Gastroesophageal sphincter (tissue), 3 donors: ENCODE data around the gene MYO7A.

Experiments
- CTCF ChIP-seq, 4 experiments: fragments of 200-600 bp in 2 of 4; fragments of 450-650 bp in 2 of 4; sonication (generic) in 1 of 4; IDR thresholded peaks; one replicate each; pipeline ENCODE4 v1.5.1; 2017 to 2019; ENCODE audit warnings: antibody characterized with exemption in 4 of 4, mild to moderate bottlenecking in 2 of 4, moderate library complexity in 2 of 4
- EP300 ChIP-seq: sonication (generic); formaldehyde crosslinking; IDR thresholded peaks from one replicate; pipeline ENCODE4 v1.6.1; 2017; ENCODE audit warnings: antibody characterized with exemption, mild to moderate bottlenecking

GRCh38 chr11:77175021-77175842 lies 47.2 kb downstream of the MYO7A start:
- TF ChIP-seq CTCF (IDR thresholded peaks at IDR 0.05) (no peak), EP300 (no peak)
